WI38 (cell line): ENCODE results near the gene ZNF212.

Experiments
- H3K4me3 ChIP-seq: 2 replicates; pipeline ENCODE4 v1.5.1; 2011; ENCODE audit warnings: low read depth, mild to moderate bottlenecking, control low read depth, low read length
- TF ChIP-seq, protein P1 (sequence below): IDR thresholded peaks from 2 replicates; pipeline ENCODE4 v1.5.1; 2012; ENCODE audit warnings: low read depth, mild to moderate bottlenecking, control low read depth, low read length

Gene ZNF212

DNA sequence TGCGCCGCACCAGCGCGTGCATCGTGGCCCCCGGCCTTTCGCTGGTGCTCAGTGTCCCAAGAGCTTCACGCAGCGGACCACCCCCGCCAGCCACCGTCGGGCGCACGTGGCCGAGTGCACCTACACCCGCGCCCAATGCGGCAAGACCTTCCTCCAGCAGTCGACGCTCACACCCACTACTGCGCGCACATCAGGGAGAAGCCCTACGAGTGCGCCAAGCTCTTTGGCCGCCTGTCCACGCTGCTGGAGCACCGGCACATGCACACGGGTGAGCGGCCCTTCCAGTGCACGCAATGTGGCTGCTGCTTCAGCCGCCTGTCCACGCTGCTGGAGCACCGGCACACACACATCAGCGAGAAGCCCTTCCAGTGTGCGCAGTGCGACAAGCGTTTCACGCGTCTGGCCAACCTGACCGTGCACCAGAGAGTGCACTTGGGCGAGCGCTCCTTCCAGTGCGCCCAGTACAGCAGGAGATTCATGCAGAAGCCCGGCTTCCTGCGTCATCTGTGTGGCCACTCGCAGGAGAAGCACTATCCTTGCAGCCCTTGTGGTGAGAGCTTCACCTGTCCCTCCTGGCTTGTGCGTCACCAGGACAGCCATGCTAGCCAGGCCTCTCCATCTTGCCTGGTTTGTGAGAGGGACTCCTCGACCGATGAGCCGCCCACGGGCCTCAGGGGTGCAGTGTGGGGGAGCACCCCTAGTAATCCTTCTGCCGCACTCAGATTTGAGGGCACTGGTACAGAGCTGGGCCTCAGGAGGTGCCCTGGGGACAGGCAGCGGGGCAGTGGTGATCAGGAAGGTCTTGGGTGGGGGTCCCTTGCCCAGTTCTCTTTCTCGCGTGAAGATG, 55.4 kb downstream of the ZNF212 start:
- H3K4me3 ChIP-seq, result no peak overlapping the region

DNA sequence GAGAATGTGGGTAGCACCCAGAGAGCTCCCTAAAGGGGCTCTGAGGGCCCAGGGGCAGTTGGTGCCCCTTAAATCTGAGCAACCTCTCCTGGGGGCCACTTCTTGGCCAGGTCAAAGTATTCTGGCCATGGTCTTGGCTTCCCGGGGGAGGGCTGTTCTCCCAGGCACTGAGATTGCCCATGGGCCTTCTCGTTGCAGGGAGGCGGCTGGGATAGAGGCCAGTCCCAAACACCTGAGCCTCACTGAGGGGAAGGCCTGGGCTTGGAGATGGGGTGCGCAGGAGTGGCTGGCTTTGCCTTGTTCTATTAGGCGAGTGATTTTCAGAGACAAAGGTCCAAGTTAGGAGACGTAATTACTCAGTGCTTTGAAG, 56.0 kb downstream of the ZNF212 start:
- TF ChIP-seq, protein P1, sequence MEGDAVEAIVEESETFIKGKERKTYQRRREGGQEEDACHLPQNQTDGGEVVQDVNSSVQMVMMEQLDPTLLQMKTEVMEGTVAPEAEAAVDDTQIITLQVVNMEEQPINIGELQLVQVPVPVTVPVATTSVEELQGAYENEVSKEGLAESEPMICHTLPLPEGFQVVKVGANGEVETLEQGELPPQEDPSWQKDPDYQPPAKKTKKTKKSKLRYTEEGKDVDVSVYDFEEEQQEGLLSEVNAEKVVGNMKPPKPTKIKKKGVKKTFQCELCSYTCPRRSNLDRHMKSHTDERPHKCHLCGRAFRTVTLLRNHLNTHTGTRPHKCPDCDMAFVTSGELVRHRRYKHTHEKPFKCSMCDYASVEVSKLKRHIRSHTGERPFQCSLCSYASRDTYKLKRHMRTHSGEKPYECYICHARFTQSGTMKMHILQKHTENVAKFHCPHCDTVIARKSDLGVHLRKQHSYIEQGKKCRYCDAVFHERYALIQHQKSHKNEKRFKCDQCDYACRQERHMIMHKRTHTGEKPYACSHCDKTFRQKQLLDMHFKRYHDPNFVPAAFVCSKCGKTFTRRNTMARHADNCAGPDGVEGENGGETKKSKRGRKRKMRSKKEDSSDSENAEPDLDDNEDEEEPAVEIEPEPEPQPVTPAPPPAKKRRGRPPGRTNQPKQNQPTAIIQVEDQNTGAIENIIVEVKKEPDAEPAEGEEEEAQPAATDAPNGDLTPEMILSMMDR, result no peak
- H3K4me3 ChIP-seq, result no peak overlapping the region

More for the DNA sequence above, 55.4 kb downstream of the ZNF212 start:
- TF ChIP-seq, protein P1, result no peak

DNA sequence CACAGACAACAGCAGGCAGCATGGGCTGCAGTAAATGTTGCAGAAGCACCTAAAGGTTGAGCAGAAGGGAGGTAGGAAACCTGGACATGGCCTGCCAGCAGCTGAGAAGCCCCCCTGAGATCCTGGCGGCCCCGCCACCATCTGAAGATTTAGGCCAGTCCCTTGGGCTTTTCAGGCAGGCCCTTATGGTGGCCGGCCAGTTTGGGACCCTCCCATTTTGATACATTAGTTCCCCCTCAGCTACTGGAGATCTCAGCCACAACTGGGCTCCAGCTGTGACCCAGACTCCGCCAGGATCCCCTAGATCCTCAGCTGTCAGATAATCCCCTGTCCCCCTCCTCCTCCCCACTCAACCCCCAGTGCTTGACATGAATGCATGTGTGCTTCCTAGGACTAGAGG, 56.9 kb downstream of the ZNF212 start:
- TF ChIP-seq, protein P1, result no peak

DNA sequence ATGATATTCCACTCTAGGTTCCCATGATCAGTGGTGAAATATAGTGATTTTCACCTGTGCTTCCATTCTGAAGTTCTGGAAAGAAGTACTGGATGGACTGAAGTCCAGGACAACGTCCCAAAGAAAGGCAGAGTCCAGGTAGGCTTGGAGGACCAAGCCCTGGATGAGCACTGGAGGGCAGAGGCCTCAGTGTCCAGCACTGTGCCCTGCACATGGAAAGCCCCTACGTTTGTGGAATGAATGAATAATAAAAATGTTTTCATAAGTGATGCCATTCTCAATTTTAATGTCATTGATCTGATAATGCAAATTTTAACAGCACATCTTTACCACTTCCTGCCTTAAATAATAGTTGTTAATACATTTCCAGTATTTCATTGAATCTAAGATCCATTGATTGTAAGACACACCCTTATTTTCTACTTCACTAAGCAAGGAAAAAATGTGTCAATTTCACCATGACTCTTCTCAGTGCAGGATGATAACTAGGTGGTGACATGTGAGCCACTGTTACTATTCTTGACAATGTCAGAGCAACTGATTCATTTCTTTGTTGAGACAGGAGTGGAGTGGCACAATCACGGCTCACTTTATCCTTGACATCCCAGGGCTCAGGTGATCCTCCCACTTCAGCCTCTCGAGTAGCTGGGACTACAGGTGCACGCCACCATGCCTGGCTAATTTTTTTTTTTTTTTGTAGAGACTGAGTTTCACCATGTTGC, 57.7 kb downstream of the ZNF212 start:
- TF ChIP-seq, protein P1, result no peak

More for the DNA sequence above, 56.9 kb downstream of the ZNF212 start:
- no peak overlapping the region for H3K4me3 ChIP-seq

DNA sequence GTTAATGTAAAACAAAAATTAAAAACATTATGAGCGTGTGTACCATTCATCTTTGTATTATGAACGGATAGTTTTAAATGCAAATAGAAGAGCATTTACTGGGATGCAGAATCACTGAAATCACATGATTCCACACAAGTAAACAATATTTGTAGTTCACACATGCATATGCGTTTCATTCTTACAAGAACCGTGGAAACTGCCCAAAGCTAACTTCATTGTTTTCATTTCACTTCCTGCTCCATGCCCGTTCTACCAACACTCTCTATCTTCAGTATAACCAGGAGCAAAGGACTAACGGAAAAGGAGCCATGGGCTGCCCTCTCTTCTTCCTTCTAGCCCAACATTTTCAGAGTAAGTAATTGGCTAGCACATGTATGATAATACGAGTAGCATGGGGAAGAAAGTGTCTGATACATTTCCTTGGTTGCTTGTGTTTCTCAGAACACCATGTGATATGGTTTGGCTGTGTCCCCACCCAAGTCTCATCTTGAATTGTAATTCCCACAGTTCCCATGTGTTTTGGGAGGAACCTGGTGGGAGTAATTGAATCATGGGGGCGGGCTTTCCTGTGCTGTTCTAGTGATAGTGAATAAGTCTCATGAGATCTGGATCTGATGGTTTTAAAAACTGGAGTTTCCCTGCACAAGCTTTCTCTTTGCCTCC, 61.3 kb downstream of the ZNF212 start:
- TF ChIP-seq, protein P1, result no peak
- H3K4me3 ChIP-seq, result no peak overlapping the region

More for the DNA sequence above, 57.7 kb downstream of the ZNF212 start:
- no peak overlapping the region for H3K4me3 ChIP-seq

DNA sequence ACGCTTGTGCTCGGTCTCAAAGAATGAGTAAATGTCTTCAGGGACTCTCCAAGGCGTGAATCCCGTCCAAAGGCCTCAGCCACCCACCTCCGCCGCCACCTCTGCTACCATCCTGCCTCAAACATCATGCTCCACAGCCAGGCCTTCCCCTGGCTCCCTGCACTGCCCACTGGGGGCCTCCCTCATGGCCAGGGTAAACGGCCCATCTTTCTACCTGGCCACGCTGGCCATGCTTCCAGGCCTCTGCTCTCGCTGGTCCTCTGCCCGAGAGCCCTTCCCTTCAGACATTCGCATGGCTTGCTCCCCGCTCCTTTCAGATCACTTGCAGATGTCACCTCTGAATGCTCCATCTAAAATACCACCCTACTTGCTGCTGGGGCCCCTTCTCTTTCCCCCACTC, 62.8 kb downstream of the ZNF212 start:
- no peak overlapping the region for H3K4me3 ChIP-seq
- TF ChIP-seq, protein P1, result no peak
